Adrenal gland (tissue), 12 donors: ENCODE data around the gene PCDHGC5. TPM values are rescaled to one million over a fixed set of nuclear protein-coding genes. Genes with fewer than 3 reads are reported as not detected.

ENCODE experiments used
- DNase-seq, 7 donors: peaks; one replicate each; pipeline ENCODE4 v3.0.0-alpha.2; 2019 to 2020
- H3K27ac ChIP-seq, 5 donors: fragments of 200-600 bp; sonication (generic) in 4 of 5; 1 replicate in 3 of 5; 2 replicates in 2 of 5; pipeline versions ENCODE4 v1.5.1 to v1.8.0; 2016 to 2020; ENCODE audit warnings: mild to moderate bottlenecking in 1 of 5
- H3K27me3 ChIP-seq: fragments of 200-600 bp; 2 replicates; pipeline ENCODE4 v1.8.0; 2021
- H3K36me3 ChIP-seq, 2 donors: fragments of 200-600 bp; replicated peaks in 1 of 2; 1 replicate in 1 of 2; 2 replicates in 1 of 2; pipeline versions ENCODE4 v1.5.1 to v1.8.0; 2018 to 2022
- H3K4me1 ChIP-seq, 2 donors: fragments of 200-600 bp; replicated peaks in 1 of 2; 1 replicate in 1 of 2; 2 replicates in 1 of 2; pipeline versions ENCODE4 v1.5.1 to v1.8.0; 2018 to 2021
- H3K4me3 ChIP-seq, 4 donors: fragments of 200-600 bp; sonication (generic) in 3 of 4; one replicate each; pipeline ENCODE4 v1.5.1; 2016 to 2018
- H3K9me3 ChIP-seq, 3 donors: fragments of 200-600 bp; sonication (generic) in 1 of 3; replicated peaks in 1 of 3; 1 replicate in 2 of 3; 2 replicates in 1 of 3; pipeline versions ENCODE4 v1.5.1 to v1.8.0; 2016 to 2021
- POLR2A ChIP-seq, 2 donors: fragments of 450-650 bp; IDR thresholded peaks; one replicate each; pipeline ENCODE4 v1.6.1; 2017; ENCODE audit warnings: antibody characterized with exemption in 2 of 2, mild to moderate bottlenecking in 2 of 2, moderate library complexity in 1 of 2
- WGBS, 4 donors: extraction: QIAGEN DNeasy Blood & Tissue Kit in 2 of 4; methylation state at CpG; one replicate each; pipeline versions ENCODE4 v1.1.5 to v1.1.7; 2013 to 2017; 5-methylcytosine and 5-hydroxymethylcytosine counted together
- intact Hi-C, 2 donors: fragments of 100-400 bp; cut with DNase I; formaldehyde crosslinking; loops; one replicate each; pipeline versions ENCODE4 v1.14.1 to v1.15.0; 2022 to 2023
- polyA plus RNA-seq, 3 donors: library from polyadenylated mRNA; stranded (reverse); fragments of 200-250 nt in 2 of 3; fragments of 350-450 nt in 1 of 3; fragmentation: Illumina TruSeq in 1 of 3; extraction: RNeasy Lipid Tissue Mini Kit (QIAGEN cat#74804) in 1 of 3; gene quantifications; one replicate each; pipeline ENCODE4 v1.2.3, GENCODE V29; 2013 to 2014
- total RNA-seq, 9 donors: library from RNA; depleted of rRNA in 4 of 9; stranded (reverse); fragments of >200 nt in 4 of 9; fragments of 120-200 nt in 1 of 9; fragmentation: NEBNext Ultra II Directional in 1 of 9; extraction: Animal tissue kit (Norgen Biotek cat#: 25700) in 1 of 9; gene quantifications; one replicate each; pipeline versions ENCODE4 v1.1.0 to v1.2.4, GENCODE V29; 2013 to 2023
- TF ChIP-seq, protein P1 (sequence below), 6 experiments: fragments of 450-650 bp in 4 of 6; fragments of 200-600 bp in 2 of 6; sonication (generic) in 1 of 6; IDR thresholded peaks; 1 replicate in 5 of 6; 2 replicates in 1 of 6; pipeline versions ENCODE4 v1.5.1 to v1.8.0; 2016 to 2021; ENCODE audit warnings: antibody characterized with exemption in 6 of 6, mild to moderate bottlenecking in 2 of 6, moderate library complexity in 1 of 6
- donor health status: healthy with polysubstance abuse.
- donor health status: Bipolar disorder and iron deficiency.
- donor health status: DM: yes; HTN: yes; CAD: no.
- donor health status: DM: no; HTN: no; CAD: no.
- donor health status: DM: no; HTN: no; CAD: no.
- donor health status: DM: yes; HTN: yes; CAD: no.

PCDHGC5 gene
- total and polyA plus RNA-seq, 12 donors, result 0.10 to 5.2 (median 2.1) TPM

GRCh38 chr5:141501761-141502160 is 12.9 kb downstream of the PCDHGC5 start:
- no peaks in the 10 kb centered on the region for H3K27me3 ChIP-seq
- intact Hi-C loops, result no loop called here
- H3K4me3 ChIP-seq, result no peak overlapping the region
- DNase-seq, result no peak
- H3K9me3 ChIP-seq, result no peaks in the 10 kb centered on the region
- H3K27ac ChIP-seq, result no peak overlapping the region
- 52 to 61% (median 56%) methylated on average over 7 of the region's 7 CpGs for WGBS, 4 donors
- H3K4me1 ChIP-seq, result no peaks in the 10 kb centered on the region
- no peak for TF ChIP-seq POLR2A (IDR thresholded peaks at IDR 0.05)
- TF ChIP-seq, protein P1, sequence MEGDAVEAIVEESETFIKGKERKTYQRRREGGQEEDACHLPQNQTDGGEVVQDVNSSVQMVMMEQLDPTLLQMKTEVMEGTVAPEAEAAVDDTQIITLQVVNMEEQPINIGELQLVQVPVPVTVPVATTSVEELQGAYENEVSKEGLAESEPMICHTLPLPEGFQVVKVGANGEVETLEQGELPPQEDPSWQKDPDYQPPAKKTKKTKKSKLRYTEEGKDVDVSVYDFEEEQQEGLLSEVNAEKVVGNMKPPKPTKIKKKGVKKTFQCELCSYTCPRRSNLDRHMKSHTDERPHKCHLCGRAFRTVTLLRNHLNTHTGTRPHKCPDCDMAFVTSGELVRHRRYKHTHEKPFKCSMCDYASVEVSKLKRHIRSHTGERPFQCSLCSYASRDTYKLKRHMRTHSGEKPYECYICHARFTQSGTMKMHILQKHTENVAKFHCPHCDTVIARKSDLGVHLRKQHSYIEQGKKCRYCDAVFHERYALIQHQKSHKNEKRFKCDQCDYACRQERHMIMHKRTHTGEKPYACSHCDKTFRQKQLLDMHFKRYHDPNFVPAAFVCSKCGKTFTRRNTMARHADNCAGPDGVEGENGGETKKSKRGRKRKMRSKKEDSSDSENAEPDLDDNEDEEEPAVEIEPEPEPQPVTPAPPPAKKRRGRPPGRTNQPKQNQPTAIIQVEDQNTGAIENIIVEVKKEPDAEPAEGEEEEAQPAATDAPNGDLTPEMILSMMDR (IDR thresholded peaks at IDR 0.05), result no peak
- H3K36me3 ChIP-seq, result peaks cover 0 to 25% of the 10 kb centered on the region in 2 donors

- no peak for TF ChIP-seq POLR2A (IDR thresholded peaks at IDR 0.05)
- TF ChIP-seq, protein P1 (IDR thresholded peaks at IDR 0.05), result no peak
- intact Hi-C loops, result no loop called here
- Histone ChIP-seq H3K27me3 (no peaks in the 10 kb centered on the region), H3K36me3 (peaks cover 0 to 21% of the 10 kb centered on the region in 2 donors), H3K27ac (no peak overlapping the region), H3K9me3 (no peaks in the 10 kb centered on the region), H3K4me1 (peaks cover 5 to 15% of the 10 kb centered on the region in 2 donors), H3K4me3 (no peak overlapping the region)
- WGBS, 4 donors, result 94 to 97% (median 96%) methylated on average over 2 of the region's 2 CpGs
- DNase-seq, result no peak
Observed at GRCh38 chr5:141503681-141504080, 14.8 kb downstream of the PCDHGC5 start.

DNA sequence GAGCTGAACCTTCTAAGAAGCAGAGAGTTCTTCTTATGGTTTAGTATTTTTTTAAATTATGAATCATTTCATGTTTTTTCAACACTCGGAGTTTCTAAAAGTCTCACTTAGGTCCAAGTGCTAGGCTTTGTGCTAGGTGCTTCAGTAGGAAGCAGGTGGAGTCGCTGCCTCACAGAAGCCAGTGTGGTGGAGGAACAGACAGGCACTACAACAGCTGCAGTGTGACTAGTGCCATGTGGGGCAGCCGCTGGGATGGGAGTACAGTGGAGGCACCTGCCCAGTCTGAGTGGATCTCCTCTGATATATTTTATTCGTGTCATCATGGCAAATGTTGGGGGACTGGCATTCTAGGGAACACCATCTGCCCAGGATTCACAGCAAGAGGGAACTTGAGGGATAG is 15.3 kb downstream of the PCDHGC5 start:
- intact Hi-C loops, result no loop called here

GRCh38 chr5:141506381-141507155 is 17.7 kb downstream of the PCDHGC5 start:
- Histone ChIP-seq H3K4me1 (peaks cover 15 to 27% of the 10 kb centered on the region in 2 donors), H3K9me3 (no peaks in the 10 kb centered on the region), H3K27ac (peak overlapping the region in 2 of 5 donors; percentile 94 to 95), H3K4me3 (no peak overlapping the region), H3K27me3 (no peaks in the 10 kb centered on the region), H3K36me3 (peaks cover 0 to 33% of the 10 kb centered on the region in 2 donors)
- WGBS, 4 donors, result 84 to 92% (median 89%) methylated on average over 8 of the region's 8 CpGs
- peak in 1 of 7 donors; percentile 45 for DNase-seq
- intact Hi-C loops, result no loop called here
- TF ChIP-seq, protein P1 (IDR thresholded peaks at IDR 0.05), result no peak
- no peak for TF ChIP-seq POLR2A (IDR thresholded peaks at IDR 0.05)

More for the DNA sequence above, 15.3 kb downstream of the PCDHGC5 start:
- H3K36me3 ChIP-seq, result peaks cover 0 to 21% of the 10 kb centered on the region in 2 donors
- peak in 1 of 7 donors; percentile 45 for DNase-seq
- H3K4me1 ChIP-seq, result peaks cover 10 to 20% of the 10 kb centered on the region in 2 donors
- 89 to 97% (median 95%) methylated on average over 4 of the region's 4 CpGs for WGBS, 4 donors
- H3K27me3 ChIP-seq, result no peaks in the 10 kb centered on the region
- TF ChIP-seq, protein P1 (IDR thresholded peaks at IDR 0.05), result no peak
- no peak for TF ChIP-seq POLR2A (IDR thresholded peaks at IDR 0.05)
- H3K4me3 ChIP-seq, result no peak overlapping the region
- H3K9me3 ChIP-seq, result no peaks in the 10 kb centered on the region
- no peak overlapping the region for H3K27ac ChIP-seq
